Activated CD4-positive, alpha-beta T cell treated with anti-CD3 and anti-CD28 coated beads, Interleukin-2, Interleukin-4, amounts not matched to agents 100 ng/mL and 50 ng/mL, durations not matched to agents 16 hours and 8 hours (primary cell): Measurements from ENCODE around the gene TSPO2.
"Not testable (repeated sequence)": the region's sequence is repeated elsewhere in the genome, so short reads cannot be mapped to it uniquely, and the experiment has no call there.

ENCODE experiments used
- DNase-seq: peaks from one replicate; pipeline ENCODE4 v3.0.0-alpha.2; 2020; ENCODE audit warnings: low spot score

The TSPO2 gene

GRCh38 chr6:41042226-41043055 lies at the start of gene TSPO2:
TSPO2 (plus strand) TSS chr6:41042467; CDS start chr6:41042986, 519 bp downstream.
- no peak for DNase-seq

GRCh38 chr6:40992746-40993145 lies 49.5 kb upstream of the TSPO2 start:
- DNase-seq, result no peak

DNA sequence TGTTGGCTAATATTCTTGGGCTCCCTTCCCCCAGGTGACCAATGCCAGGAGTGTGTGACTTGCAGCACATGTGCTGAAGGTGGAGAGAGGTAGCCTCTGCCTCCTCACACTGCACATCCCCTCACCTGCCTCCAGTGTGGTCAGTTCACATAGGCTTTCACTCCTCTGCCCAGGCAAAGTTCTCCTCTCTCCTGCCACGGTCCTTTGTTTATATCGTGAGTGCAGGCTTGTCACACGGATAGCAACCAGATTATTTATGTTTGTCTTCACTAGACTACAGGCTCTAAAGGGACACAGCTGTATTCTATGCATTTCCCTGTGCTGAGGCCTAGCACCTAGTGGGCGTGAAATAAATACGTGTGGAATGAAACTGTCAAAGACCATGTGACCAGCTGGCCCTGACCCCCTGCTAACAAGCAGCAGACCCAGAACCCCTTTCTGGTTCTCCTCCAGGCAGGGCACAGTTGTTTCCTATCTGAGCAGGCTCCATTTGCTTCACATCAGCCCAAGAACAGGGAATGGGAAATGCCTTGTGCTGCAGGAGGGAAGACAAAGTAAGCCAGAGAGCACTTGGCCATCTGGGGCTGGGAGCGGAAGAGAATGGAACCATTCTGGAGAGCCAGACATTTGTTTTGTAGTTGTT lies 45.6 kb upstream of the TSPO2 start:
- no peak for DNase-seq

DNA sequence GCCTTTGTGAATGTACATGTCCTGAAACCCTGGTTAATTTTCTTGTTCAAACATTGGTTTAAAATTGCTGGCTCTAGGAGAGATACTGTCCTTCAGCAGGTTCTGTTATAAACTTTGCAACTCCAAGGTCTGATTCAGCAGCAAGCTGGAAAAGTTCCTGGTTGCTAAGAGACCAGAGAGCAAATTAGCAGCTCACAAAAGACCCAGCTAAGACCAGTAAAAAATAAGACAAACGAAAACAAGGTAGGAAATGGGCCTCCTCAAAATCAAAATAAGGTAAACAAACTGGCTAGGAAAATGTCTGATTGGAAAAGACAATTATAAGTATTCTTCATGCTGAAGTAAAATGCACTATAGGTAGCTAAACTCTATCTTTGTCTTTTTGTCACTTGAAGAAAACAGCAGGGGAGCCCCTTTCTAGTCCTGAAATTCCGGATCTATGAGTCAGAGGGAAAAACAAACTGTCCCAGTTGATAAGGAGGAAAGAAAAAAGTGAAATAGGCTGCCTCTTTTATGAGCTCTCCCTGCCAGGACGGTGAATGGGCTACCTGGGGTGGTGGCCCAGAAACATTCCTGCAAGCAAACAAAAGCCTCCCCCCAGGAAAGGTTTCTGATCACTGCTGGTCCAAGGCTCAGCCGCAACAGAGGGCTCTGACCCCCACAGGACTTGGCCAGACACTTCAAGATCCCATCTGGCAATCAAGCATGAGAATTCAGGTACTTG lies 44.9 kb upstream of the TSPO2 start:
- no peak for DNase-seq

GRCh38 chr6:40998661-40999060 lies 43.6 kb upstream of the TSPO2 start:
- DNase-seq, result no peak

DNA sequence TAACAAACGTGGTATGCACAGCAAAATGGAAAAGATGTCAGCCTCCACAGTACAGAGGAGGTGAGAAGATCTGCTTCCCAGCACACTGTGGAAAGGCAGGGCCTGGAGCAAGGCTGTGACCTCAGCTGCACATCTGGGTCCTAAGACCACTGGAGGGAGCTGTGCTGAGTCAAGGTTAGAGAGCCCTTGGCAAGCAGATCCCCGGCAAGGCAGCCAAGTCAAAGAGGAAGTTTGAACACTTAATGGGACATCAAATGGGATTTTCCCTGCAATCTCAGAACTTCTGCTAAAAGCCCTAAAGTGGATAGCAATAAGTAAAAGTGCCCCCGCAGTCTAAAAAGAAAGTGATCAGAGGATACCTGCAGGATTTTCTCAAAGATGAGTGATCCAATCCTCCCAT lies 42.7 kb upstream of the TSPO2 start:
- no peak for DNase-seq

DNA sequence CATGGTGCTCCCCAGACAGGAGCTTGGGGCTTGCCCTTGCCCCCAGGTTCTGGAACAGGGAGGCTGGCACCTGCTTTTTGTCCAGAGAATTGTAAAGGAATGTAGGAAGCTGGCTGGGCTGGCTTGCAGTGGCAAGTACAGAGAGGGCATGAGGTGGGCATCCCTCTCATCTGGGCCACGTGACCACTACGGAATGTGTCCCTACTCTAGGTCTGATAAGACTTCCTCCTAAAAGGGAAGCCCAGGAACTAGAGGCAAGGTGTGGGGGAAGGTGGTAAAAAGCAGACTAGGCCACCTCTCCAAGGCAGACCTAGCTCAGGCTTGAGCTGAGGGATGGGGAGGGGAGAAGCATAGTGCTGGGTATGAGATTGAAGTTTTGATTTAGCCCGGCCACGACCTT lies 42.0 kb upstream of the TSPO2 start:
- DNase-seq, result no peak

GRCh38 chr6:41002168-41002567 lies 40.1 kb upstream of the TSPO2 start:
- no peak for DNase-seq

DNA sequence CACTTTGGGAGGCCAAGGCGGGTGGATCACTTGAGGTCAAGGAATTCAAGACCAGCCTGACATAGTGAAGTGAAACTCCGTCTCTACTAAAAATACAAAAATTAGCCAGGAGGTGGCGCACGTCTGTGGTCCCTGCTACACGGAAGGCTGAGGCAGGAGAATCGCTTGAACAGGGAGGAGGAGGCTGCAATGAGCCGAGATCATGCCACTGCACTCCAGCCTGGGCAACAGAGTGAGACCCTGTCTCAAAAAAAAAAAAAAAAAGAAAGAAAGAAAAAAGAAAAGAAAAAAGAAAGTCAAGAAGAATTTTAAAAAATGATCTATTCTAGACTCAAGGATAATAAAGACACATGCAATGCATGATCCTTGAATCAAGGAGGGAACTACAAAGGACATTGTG lies 36.0 kb upstream of the TSPO2 start:
- DNase-seq, result peak; percentile 65

DNA sequence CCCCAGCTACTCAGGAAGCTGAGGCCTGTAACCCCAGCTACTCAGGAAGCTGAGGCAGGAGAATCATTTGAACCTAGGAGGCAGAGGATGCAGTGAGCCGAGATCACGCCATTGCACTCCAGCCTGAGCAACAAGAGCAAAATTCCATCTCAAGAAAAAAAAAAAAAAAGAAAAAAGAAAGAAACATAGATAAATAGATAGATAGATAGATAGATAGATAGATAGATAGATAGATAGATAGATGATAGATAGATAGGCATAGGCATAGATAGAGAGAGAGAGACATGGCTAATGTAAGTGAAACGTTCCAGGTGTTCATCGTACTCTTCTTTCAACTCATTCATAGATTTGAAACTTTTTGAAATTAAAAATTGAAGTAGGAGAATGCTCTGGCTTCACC lies 35.3 kb upstream of the TSPO2 start:
- DNase-seq, result not testable (repeated sequence)

DNA sequence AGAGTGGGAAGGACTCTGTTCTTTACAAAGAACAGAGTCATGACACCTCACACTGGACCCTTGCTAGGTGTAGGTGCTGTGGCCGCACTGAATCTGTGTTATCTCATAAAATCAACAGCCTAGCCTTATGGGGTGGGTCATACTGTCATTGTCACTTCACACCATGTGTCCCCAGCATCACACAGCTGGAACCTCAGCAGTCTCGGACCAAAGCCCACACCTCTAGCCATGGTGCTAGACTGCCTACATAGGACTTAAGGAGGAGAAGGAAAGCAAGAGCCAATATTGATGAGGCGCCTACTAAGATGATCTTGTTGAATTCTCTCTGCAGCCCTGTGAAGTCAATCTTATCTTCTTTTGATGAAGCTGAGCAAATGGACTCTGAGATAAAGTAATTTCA lies 34.3 kb upstream of the TSPO2 start:
- no peak for DNase-seq

GRCh38 chr6:41009669-41010068 lies 32.6 kb upstream of the TSPO2 start:
- no peak for DNase-seq

- DNase-seq, result no peak
Measured at GRCh38 chr6:41011673-41012072, 30.6 kb upstream of the TSPO2 start.

DNA sequence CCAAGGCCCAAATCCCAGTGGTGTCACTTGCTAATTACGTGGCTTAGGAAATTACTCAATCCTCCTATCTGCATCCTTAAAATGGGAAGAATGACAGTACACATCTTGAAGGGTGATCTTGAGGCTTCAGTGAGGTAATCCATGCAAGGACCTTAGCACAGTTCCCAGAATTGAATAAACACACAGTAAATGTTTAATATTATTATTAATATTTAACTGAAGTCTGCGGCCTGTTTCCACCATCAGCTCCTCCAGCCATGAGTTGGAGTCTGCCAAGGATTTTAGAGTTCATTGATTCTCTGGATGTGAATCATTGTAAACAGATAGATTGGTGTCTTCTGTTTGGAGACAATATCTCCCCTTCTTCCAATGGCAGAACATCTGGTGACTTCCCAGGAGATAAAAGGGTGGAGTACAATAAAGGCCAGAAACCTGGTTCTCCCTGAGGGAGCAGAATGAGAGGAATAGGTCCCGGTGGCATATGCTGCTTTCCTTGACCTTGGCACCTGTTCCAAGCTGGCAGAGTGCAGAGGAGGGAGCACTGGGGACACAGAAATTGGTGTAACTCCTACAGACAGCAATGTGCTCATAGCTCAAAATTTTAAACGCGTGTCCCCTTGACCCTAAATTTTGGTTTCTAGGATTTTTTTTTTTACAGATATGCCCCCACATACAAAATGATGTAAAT lies 28.7 kb upstream of the TSPO2 start:
- DNase-seq, result no peak

DNA sequence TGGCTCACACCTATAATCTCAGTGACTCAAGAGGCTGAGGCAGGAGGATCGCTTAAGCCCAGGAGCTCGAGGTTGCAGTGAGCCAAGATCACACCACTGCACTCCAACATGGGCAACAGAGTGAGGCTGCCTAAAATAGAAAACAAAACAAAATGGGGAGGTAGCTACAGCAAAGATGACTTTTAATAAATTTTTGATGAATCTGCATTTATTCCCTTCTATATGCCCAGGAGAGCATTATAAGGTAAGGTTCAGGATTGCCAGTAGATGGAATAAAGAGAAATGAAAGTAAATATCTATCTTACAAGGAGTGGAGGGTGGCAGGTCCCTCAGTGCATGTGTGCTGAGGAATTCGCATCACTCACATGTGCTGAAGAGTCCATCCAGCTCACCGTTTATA lies 27.5 kb upstream of the TSPO2 start:
- no peak for DNase-seq

DNA sequence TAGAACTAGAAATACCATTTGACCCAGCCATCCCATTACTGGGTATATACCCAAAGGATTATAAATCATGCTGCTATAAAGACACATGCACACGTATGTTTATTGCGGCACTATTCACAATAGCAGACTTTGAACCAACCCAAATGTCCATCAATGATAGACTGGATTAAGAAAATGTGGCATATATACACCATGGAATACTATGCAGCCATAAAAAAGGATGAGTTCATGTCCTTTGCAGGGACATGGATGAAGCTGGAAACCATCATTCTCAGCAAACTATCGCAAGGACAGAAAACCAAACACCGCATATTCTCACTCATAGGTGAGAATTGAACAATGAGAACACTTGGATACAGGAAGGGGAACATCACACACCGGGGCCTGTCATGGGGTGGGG lies 26.4 kb upstream of the TSPO2 start:
- DNase-seq, result not testable (repeated sequence)

DNA sequence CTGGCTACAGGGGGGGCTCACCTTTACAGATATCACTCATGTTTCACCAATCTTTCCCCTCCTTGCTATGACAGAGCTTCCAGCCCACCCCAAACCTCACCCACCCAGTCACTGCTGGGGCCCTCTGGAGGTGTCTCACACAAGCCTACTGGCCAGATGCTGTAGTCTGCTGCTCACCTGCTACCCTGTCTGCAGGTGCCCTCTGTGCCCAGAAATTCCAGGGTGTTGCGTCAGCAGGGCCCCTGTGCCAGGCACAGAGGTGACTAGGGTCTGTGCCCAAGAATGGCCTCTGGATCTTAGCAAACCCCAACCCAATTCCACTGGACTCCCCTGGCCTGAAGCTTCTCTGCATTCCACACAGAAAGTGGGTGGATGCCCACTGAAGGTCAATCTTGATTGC lies 24.6 kb upstream of the TSPO2 start:
- DNase-seq, result no peak

GRCh38 chr6:41021832-41022231 lies 20.4 kb upstream of the TSPO2 start:
- no peak for DNase-seq

DNA sequence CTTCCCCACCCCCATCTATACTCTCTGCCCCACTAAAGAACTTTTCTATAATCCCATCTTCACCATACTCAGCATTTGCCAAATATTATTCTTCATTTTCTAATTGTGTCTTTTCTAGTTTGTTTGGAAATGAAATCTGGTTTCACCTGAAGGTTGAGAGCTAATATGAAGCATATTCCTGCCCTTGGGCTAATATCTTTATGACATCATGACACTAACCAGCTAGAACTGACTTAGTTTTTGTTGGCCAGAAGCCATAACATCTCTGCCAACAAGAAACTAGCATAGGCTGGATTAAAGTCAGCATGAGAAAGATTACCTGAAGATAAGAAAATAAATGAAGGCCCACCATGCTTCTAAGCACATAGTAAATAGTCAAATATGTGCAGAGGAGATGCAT lies 20.0 kb upstream of the TSPO2 start:
- no peak for DNase-seq

DNA sequence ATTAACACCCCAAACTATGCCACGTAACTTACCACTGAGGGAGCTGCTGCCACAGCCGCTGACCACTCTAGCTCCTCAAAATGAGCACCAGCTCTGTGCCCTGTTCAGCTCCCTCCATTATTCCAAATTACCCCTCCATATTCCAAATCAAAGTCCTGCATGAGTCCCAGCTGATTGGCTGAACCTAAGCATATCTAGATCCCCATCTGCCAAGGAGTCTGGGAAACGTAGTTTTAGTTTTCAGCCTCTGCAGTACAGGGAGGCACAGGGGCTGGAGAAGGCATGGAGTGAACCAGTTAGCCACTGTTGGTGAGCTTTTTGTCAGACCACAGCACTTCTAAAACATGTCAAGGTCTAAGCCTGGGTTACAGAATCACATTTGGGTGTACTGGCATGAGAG lies 19.2 kb upstream of the TSPO2 start:
- no peak for DNase-seq

GRCh38 chr6:41025966-41026530 lies 16.2 kb upstream of the TSPO2 start:
- DNase-seq, result no peak

DNA sequence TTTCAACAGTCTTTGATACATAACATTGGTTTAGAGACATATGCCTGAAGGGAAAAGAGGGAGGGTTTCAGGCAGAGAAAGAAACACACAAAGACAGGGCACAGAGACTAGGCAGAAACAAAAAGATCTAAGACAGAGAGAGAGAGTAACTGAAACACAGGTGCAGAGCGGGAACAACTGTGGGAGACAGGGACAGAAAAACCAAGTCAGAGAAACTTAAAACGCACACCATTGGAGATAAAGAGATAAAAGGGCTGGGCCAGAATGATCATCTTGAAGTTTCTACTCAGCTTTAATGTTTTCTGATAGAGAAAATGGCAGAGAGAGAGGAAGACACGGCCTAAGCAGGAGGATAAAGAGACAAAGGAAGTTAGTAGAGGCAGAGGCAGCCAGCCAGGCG lies 15.0 kb upstream of the TSPO2 start:
- no peak for DNase-seq
